GM23338 (cell line): Measurements from ENCODE around the gene TTBK1.

Experiments used
- CREB1 ChIP-seq: fragments of 250-450 bp; sonication (Bioruptor Pico); IDR thresholded peaks from 2 replicates; pipeline ENCODE4 v1.5.0; 2020; ENCODE audit warnings: low read depth, mild to moderate bottlenecking, moderate library complexity
- CTCF ChIP-seq, 2 experiments: fragments of 200-600 bp in 1 of 2; sonication (generic) in 1 of 2; conservative IDR thresholded peaks; 2 replicates each; pipeline versions ENCODE4 v1.5.1 to v1.6.1; 2016 to 2017; ENCODE audit warnings: antibody characterized with exemption in 2 of 2, low read depth in 2 of 2, mild to moderate bottlenecking in 2 of 2, moderate library complexity in 1 of 2
- EZH2 ChIP-seq: fragments of 200-600 bp; sonication (generic); IDR thresholded peaks from one replicate; pipeline ENCODE4 v1.8.0; 2017; ENCODE audit warnings: antibody characterized with exemption, mild to moderate bottlenecking, low read depth; ENCODE audit not compliant: unreplicated experiment
- EZH2phosphoT487 ChIP-seq: fragments of 200-600 bp; sonication (generic); IDR thresholded peaks from one replicate; pipeline ENCODE4 v1.8.1; 2018; ENCODE audit warnings: antibody characterized with exemption; ENCODE audit not compliant: unreplicated experiment
- NANOG ChIP-seq: IDR thresholded peaks from 2 replicates; pipeline ENCODE4 v1.6.1; 2016; ENCODE audit warnings: antibody characterized with exemption, borderline replicate concordance
- POLR2AphosphoS5 ChIP-seq: IDR thresholded peaks from 2 replicates; pipeline ENCODE4 v1.6.1; 2016; ENCODE audit warnings: antibody characterized with exemption, low read depth
- ZNF331 ChIP-seq: fragments of 250-450 bp; sonication (Bioruptor Pico); IDR thresholded peaks from 2 replicates; pipeline ENCODE4 v1.5.0; 2020; ENCODE audit warnings: low read depth, mild to moderate bottlenecking, moderate library complexity

- TF ChIP-seq CTCF (conservative IDR thresholded peaks at IDR 0.05; ENCODE audit: low read depth in 2 of 2) (no peak), EZH2 (no peak), CREB1 (CRISPR knock-in tag) (no peak), ZNF331 (CRISPR knock-in tag) (no peak), POLR2AphosphoS5 (no peak), EZH2phosphoT487 (no peak), NANOG (no peak)
These were observed 20.7 kb upstream of the TTBK1 start for GRCh38 chr6:43222418-43223059.
